ENCODE results near the gene RALGPS1.
"Not testable (repeated sequence)": the region's sequence is repeated elsewhere in the genome, so short reads cannot be mapped to it uniquely, and the experiment has no call there.

Gene RALGPS1

GRCh38 chr9:127165116-127165515 lies 250.5 kb downstream of the RALGPS1 start:
- no peak for DNase-seq

DNA sequence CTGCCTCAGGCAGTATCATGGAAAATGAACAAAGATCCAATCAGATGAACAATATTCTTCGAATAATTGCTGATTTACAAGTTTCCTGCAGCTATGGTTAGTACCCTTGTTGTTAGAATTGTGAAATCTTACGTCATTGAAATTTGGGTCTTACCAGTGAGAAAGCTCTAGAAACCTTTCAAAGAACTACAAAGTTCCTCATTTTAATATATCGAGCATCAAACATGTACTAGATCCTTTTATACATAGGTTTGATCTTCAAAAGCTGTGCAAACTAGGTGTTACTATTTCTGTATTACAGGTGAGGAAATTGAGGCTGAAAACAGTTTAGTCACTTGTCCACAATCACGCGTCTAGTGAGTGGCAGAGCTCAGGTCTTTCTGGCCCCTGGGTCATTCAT lies 251.5 kb downstream of the RALGPS1 start:
- DNase-seq = no peak

GRCh38 chr9:127166651-127167524 lies 252.3 kb downstream of the RALGPS1 start:
- DNase-seq = no peak

- no peak for DNase-seq
These were observed 253.2 kb downstream of the RALGPS1 start for GRCh38 chr9:127167560-127168326.

DNA sequence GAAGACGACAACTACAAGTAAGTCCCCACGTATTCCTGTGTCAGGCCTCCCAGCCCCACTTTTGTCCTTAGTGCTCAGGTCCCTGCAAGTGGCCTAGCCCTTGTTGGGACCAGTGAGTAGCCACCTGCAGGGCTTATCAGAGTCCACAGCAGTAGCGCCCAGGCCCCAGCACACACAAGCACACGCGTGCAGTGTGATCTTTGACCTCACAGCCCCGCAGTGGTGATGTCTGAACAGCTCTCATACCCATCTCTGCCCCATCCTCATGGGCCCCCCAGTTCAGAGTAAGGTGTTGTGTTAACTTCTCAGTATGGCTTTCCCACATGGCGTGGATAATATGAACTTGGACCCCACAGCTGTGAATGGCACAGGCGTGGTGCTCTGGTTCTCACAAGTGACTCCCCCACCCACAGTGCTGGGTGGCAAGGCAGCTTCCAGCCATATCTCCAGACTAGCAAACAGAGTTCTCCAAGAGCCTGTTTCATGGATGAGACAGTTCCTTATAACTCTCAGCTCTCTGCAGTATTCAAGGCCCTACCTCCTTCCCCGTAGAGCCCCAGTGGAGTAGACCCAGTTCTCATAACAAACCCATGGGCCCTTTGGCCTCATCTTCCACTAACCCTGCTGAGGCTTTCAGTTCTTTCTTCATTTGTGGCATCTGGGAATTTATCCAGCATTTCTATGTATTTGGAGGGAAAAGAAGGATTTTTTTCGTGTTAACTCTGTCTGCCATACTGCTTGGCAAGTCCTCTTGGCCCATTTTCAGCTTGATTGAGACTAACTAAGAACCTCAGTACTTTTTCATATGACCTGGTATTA lies 254.4 kb downstream of the RALGPS1 start:
- no peak for DNase-seq

- no peak for DNase-seq
These were observed 254.9 kb downstream of the RALGPS1 start for GRCh38 chr9:127169575-127169883.

GRCh38 chr9:127170103-127170502 lies 255.5 kb downstream of the RALGPS1 start:
- no peak for DNase-seq

DNA sequence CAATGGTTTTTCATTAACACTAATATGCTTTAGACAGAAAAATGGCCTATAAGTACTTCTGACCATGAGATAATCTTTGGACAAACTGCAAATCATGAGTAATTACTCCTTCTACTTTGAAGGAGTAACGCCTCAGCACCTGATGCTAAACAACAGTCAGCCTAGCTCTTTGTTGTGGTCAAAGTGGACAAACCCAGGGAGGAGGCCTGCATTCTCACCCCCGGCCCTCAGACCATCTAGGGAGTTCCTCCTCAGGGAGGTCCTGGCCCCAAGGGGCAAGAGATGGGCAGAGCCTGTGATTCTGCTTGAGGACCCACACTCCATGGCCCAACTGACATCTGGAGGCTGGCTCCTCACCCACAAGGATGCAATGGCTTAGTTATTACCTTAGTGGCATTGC lies 256.1 kb downstream of the RALGPS1 start:
- DNase-seq = no peak

DNA sequence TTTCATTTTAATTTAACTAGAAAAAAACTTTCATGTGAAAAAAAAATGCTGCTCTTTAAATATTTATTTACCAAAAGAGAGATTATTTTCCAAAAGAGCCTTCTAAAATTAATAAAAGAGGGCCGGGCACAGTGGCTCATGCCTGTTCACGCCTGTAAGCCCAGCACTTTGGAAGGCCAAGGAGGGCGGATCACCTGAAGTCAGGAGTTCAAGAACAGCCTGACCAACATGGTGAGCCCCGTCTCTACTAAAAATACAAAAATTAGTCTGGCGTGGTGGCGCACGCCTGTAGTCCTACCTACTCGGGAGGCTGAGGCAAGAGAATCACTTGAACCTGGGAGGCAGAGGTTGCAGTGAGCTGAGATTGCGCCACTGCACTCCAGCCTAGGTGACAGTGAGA lies 256.8 kb downstream of the RALGPS1 start:
- not testable (repeated sequence) for DNase-seq

GRCh38 chr9:127172066-127172707 lies 257.6 kb downstream of the RALGPS1 start:
- no peak for DNase-seq

- no peak for DNase-seq
These were observed 258.5 kb downstream of the RALGPS1 start for GRCh38 chr9:127173063-127173462.

- DNase-seq = no peak
These were observed 260.1 kb downstream of the RALGPS1 start for GRCh38 chr9:127174386-127175318.

- DNase-seq = no peak
These were observed 260.7 kb downstream of the RALGPS1 start for GRCh38 chr9:127175319-127175715.

- DNase-seq = no peak
These were observed 261.2 kb downstream of the RALGPS1 start for GRCh38 chr9:127175764-127176163.

DNA sequence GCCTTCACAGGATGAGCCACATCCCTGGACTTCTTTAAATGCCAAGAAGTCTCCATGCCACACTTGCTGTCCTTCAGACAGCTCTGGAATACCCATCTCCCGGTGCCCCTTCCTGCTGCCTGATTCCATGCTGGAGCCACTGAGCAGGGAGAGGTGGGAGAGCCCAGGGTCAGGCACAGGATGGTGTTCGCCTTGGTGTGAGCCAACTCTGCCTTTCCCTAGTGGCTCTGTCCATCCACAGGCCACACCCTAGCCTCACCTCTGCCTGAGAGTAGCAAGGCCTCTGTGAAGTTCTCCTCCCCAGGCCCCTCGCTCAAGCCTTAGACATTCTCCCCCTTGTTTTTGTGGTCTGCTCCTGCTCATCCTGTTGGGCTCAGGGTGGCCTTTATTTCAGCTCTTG lies 262.0 kb downstream of the RALGPS1 start:
- no peak for DNase-seq

DNA sequence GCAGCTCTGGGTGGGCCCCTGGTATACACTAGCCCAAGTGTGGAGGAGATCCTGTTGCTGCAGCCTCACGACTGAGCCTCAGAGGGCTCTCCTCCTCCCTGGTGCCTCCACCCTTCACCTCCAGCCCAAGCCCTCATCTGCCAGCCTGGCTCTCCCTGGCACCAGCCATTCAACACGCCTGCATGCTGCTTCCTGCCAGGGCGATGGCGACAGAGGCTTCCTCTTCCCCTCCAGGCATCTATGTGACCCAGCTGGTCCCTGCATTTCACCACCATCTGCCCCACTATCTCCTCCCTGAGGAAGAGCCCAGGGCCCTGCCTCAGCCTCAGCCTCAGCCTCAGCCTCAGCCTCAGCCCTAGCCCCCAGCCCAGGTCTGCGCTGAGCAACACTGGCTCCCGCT lies 262.6 kb downstream of the RALGPS1 start:
- no peak for DNase-seq

- no peak for DNase-seq
These were observed 263.2 kb downstream of the RALGPS1 start for GRCh38 chr9:127177665-127178265.

- no peak for DNase-seq
These were observed 264.4 kb downstream of the RALGPS1 start for GRCh38 chr9:127178686-127179632.

DNA sequence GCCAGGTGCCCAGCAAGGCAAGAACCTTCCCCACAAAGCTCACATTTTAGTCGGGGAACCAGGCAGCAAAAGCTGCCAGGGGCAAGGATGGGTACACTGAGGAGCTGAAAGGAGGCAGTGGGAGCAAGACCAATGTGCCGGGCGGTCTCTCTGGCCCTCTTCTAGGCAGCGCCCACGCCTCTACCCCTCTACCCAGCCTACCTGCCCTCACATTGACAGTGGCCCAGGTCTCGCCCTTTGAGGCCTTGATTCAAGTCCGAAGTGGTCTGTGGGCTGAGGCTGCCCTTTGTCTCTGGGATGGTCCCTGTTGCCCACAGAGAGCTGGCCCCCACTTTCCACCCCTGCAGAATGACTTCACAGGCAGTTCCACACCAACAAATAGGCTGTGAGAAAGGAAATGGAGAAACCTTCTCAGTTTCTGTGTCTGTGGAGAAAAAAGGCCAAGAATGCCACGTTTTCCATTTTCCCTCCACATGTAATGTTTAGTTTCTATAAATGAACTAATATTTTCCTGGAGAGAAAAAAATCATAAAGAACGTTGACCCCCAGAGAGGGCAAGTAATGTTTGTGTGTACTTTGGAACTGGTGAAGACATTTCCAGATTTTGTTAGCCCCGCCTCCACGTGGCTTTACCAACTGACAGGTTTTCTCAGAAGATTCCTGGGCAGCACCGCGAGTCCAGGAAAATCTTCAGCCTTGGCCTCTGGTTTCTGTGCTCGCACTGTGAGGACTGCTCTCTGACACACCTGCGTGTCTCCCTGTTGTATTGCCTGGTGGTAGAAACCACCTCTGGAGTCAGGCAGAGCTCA lies 265.3 kb downstream of the RALGPS1 start:
- no peak for DNase-seq
